ENCODE measurements around the gene MCRIP2.

MCRIP2 gene

GRCh38 chr16:608019-608418 is 33.6 kb upstream of the MCRIP2 start:
- no peak overlapping the region for H3K4me3 Mint-ChIP-seq
- H3K4me1 Mint-ChIP-seq: peaks cover 40% of the 10 kb centered on the region
- ATAC-seq: peak; percentile 79
- H3K9me3 Mint-ChIP-seq: no peaks in the 10 kb centered on the region
- peaks cover 5% of the 10 kb centered on the region for H3K36me3 Mint-ChIP-seq
- no peak overlapping the region for H3K27ac Mint-ChIP-seq
- no peak for DNase-seq (ENCODE audit: low spot score in 2 of 2)

GRCh38 chr16:609316-609715 is 32.3 kb upstream of the MCRIP2 start:
- H3K27ac Mint-ChIP-seq: peak overlapping the region; percentile 86
- H3K4me1 Mint-ChIP-seq: peaks cover 31% of the 10 kb centered on the region
- no peak overlapping the region for H3K4me3 Mint-ChIP-seq
- peaks cover 5% of the 10 kb centered on the region for H3K36me3 Mint-ChIP-seq
- DNase-seq (ENCODE audit: low spot score in 2 of 2): no peak
- ATAC-seq: no peak
- H3K9me3 Mint-ChIP-seq: no peaks in the 10 kb centered on the region

- H3K27ac Mint-ChIP-seq: no peak overlapping the region
Measured at GRCh38 chr16:609984-610383, 31.6 kb upstream of the MCRIP2 start.

DNA sequence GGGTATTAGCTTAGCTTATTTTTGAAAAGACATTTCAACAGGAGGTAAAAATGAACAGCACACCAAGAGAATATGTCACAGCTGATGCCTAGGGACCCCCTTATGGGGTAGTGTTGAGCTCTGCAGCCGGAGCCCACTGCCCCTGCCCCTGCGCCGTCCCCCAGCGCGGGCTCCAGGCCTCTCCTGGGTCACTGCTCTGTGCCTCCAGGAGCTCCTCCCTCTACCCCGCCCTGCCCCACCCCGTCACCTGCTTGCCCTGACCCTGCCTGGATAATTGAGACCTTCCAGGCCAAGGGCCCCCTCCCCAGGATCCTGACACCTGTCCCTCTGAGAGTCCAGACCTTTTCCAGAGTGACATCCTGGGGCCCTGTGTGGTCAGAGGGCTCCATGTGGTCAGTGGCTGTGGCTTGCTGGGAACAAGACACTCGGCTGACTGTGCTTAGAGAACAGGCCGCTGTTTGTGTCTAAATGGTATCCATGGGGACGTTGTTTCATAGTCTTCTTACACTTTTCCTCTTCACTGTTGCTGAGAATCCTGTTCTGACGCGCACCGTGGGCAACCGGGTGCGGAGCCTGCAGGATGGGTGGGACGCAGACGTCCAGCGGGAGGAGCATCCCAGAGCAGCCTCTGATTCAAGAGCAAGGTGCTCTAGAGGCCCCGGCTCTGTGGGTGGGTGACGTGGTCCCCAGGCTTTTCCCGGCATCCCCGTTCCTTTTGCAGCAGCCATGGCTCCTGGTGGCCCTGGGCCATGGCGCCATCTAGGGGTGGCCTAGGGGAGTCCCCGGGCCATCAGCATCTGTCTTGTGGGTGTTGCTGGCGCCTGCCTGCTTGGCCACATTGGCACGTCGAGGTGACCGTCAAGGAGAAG is 30.9 kb upstream of the MCRIP2 start:
- ATAC-seq: peak; percentile 89
- peaks cover 5% of the 10 kb centered on the region for H3K36me3 Mint-ChIP-seq

More at GRCh38 chr16:609984-610383, 31.6 kb upstream of the MCRIP2 start:
- Mint-ChIP-seq H3K4me1 (peaks cover 31% of the 10 kb centered on the region), H3K36me3 (peaks cover 5% of the 10 kb centered on the region), H3K4me3 (no peak overlapping the region), H3K9me3 (no peaks in the 10 kb centered on the region)
- no peak for DNase-seq (ENCODE audit: low spot score in 2 of 2)
- ATAC-seq: no peak

DNA sequence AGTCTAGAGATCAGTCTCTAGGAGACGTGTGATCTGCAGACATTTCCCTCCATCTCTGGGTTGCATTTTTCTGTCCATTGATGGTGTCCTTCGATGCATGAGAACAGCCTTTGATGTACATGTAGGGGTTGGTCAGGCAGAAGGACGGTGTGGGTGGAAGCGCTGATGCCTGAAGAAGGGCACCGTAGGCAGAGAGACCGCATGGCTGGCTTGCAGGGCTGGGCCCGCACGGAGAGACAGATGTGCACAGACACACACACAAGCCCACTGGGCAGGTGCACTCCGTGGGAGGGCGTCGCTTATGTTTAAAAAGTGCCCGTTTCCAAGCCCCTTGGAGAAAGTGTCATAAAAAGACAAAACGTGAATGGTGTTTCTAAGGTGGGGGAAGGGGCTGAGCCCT is 26.5 kb upstream of the MCRIP2 start:
- H3K36me3 Mint-ChIP-seq: peaks cover 5% of the 10 kb centered on the region
- no peak for DNase-seq (ENCODE audit: low spot score in 2 of 2)
- no peak overlapping the region for H3K4me3 Mint-ChIP-seq
- peaks cover 10% of the 10 kb centered on the region for H3K4me1 Mint-ChIP-seq
- ATAC-seq: no peak
- H3K27ac Mint-ChIP-seq: no peak overlapping the region
- H3K9me3 Mint-ChIP-seq: no peaks in the 10 kb centered on the region

More for the DNA sequence above, 30.9 kb upstream of the MCRIP2 start:
- Mint-ChIP-seq H3K9me3 (no peaks in the 10 kb centered on the region), H3K4me3 (no peak overlapping the region), H3K27ac (peak overlapping the region; percentile 78), H3K4me1 (peaks cover 31% of the 10 kb centered on the region)
- peak; percentile 40 to 63 for DNase-seq (ENCODE audit: low spot score in 2 of 2)

DNA sequence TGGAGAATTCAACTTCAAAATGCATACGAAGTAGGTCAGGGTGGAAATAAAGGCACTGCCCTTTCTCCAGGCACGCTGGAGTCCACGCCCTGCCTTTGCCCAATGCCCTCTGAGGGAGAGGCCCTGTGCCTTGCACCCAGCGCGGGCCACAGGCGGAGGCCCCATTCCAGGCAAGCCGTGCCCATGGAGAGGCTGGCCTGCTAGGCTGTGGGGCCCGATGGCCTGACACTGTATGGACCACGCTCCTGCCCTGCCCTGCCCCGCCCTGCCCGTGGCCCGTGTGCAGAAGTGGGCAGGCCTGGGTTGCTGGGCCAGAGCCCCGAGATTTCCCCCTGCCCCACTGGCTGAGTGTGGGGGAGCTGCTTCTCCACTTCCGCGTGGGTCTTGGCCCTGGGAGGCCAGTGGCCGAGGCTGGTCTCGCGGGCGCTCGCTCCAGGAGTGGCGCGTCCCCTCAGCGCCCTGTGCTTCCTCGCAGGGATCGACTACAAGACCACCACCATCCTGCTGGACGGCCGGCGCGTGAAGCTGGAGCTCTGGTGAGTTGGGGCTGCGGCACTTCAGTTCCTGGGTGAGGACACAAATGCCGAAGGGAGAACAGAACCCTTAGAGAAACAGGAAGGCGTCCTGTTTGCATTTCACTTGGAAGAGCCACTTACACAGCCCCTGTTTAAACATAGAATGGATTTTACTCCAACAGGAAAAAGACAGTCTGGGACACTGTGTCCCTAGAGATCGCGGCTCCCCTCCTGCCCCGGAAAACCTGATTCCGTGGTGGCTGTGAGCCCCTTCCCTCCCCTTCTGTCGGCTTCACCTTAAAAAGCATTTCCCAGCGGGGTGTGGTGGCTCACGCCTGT is 24.7 kb upstream of the MCRIP2 start:
- H3K9me3 Mint-ChIP-seq: no peaks in the 10 kb centered on the region
- H3K4me3 Mint-ChIP-seq: no peak overlapping the region
- DNase-seq (ENCODE audit: low spot score in 2 of 2) (no peak), ATAC-seq (no peak)
- H3K36me3 Mint-ChIP-seq: no peaks in the 10 kb centered on the region
- H3K27ac Mint-ChIP-seq: no peak overlapping the region
- no peaks in the 10 kb centered on the region for H3K4me1 Mint-ChIP-seq

- no peak overlapping the region for H3K27ac Mint-ChIP-seq
- no peak for ATAC-seq
- no peaks in the 10 kb centered on the region for H3K9me3 Mint-ChIP-seq
- H3K4me3 Mint-ChIP-seq: no peak overlapping the region
- no peaks in the 10 kb centered on the region for H3K36me3 Mint-ChIP-seq
- DNase-seq (ENCODE audit: low spot score in 2 of 2): no peak
- H3K4me1 Mint-ChIP-seq: no peaks in the 10 kb centered on the region
Measured at GRCh38 chr16:617855-618254, 23.8 kb upstream of the MCRIP2 start.

GRCh38 chr16:619476-620100 is 22.0 kb upstream of the MCRIP2 start:
- ATAC-seq (no peak), DNase-seq (ENCODE audit: low spot score in 2 of 2) (no peak)
- Mint-ChIP-seq H3K9me3 (no peaks in the 10 kb centered on the region), H3K4me3 (no peak overlapping the region), H3K36me3 (no peaks in the 10 kb centered on the region), H3K4me1 (no peaks in the 10 kb centered on the region), H3K27ac (no peak overlapping the region)

DNA sequence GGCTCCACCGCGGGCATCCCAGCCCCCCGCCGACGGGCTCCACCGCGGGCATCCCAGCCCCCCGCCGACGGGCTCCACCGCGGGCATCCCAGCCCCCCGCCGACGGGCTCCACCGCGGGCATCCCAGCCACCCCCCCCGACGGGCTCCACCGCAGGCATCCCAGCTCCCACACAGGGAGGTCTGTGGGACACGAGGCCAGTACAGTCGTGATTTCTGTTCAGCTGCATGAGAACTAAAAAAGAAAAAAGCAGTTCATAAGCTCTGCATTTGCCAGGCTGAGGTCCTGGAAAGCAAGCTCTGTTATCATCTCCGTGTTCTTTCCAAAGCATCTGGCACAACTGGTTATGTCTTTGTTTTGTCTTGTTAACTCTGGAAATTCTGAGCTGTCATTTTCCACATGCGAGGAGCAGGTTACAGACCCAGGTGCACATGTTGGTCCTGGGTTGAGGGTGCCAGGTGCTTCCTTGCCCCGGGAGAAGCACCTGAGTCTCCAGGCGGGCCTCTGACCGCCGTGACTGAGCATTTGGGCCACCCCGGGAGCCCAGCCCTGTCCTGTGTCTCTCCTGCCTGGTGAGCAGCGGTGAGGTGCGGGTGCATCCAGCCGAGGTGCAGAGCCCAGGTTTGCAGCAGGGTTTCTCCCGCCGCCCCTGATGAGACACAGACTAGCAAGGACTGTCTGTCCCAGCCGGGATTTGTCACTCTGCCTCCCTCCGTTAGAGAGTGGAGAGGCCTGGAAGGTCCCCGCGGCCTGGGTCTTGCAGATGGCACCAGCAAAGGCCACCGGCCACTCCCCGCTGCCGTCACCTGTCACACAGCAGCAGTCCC is 20.7 kb upstream of the MCRIP2 start:
- Mint-ChIP-seq H3K36me3 (no peaks in the 10 kb centered on the region), H3K27ac (peak overlapping the region; percentile 13), H3K9me3 (no peaks in the 10 kb centered on the region), H3K4me3 (no peak overlapping the region), H3K4me1 (no peaks in the 10 kb centered on the region)
- ATAC-seq: no peak
- DNase-seq (ENCODE audit: low spot score in 2 of 2): no peak

DNA sequence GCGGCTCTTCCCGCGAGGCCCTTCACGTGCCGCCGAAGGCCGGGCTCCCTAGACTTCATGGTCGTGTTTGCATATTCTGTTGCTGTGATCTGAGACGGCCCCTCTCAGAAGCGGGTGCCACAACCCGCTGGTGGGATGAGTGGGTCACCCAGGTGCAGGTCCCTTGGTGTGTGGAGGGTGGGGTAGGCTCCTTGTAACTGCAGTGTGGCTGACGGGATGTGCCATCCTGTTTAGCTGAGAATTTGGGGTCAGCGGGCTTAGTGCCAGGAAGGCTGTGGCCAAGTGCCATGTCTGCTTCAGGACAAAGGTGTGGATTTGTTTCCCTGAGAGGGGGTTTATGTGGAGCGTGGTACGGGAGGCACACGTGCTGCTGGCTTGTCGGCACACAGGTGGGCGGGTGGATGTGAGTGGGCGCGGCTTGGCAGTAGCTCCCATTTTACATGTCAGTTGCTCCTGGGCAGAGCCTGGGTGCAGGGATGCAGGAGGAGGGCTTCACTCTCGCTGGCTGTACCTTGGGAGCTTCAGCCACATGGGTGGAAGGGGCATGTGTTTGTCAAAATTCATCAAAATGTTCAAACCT is 20.0 kb upstream of the MCRIP2 start:
- ATAC-seq: no peak
- H3K36me3 Mint-ChIP-seq: peaks cover 3% of the 10 kb centered on the region
- peak overlapping the region; percentile 13 for H3K27ac Mint-ChIP-seq
- H3K4me3 Mint-ChIP-seq: no peak overlapping the region
- DNase-seq (ENCODE audit: low spot score in 2 of 2): no peak
- H3K9me3 Mint-ChIP-seq: no peaks in the 10 kb centered on the region
- no peaks in the 10 kb centered on the region for H3K4me1 Mint-ChIP-seq

DNA sequence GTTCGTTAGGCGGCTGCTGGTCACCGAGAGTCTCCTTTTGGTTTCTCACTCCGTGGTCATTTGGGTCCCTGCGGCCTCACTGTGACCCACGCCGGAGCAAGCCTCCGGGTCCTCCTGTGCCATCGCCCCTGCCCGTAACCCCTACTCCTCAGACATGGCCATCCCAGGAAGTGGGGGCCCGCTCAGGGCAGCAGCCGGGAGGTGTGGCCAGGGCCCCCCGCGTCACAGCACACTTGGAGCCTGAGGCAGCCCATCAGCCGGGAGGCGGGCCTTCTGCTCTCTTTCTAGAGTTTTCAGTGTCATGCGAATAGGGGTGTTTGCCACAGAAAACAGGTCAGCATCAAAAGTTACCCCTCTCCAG is 18.7 kb upstream of the MCRIP2 start:
- Mint-ChIP-seq H3K4me1 (no peaks in the 10 kb centered on the region), H3K36me3 (peaks cover 8% of the 10 kb centered on the region), H3K27ac (no peak overlapping the region), H3K4me3 (no peak overlapping the region), H3K9me3 (no peaks in the 10 kb centered on the region)
- ATAC-seq (no peak), DNase-seq (ENCODE audit: low spot score in 2 of 2) (no peak)

DNA sequence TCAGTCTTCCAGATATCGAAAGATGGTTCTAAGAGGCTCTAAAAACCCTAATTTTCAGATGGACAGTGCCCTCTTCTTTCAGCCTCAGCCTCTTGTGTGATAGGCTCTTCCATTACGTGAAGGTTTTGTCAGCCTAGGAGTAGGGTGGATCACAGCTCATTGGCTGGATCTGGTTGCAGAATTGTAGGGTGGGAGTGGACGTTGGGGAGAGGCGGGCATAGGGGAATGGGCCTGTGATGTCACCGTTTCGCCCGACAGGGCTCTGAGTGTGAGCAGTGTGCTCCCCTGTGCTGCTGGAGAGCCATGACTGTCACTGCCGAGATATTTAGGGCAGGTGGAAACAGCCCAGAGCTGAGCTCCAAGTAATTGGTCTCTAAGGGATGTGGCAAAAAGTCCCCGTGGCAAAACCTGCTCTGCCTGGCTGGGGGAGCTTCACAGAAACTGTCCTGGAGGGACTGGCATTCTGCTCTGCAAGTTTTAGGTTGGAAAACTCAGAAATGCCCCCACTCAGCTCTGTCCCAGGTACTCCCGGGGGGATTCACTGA is 17.0 kb upstream of the MCRIP2 start:
- Mint-ChIP-seq H3K4me1 (no peaks in the 10 kb centered on the region), H3K27ac (no peak overlapping the region), H3K4me3 (no peak overlapping the region), H3K36me3 (peaks cover 10% of the 10 kb centered on the region), H3K9me3 (no peaks in the 10 kb centered on the region)
- no peak for ATAC-seq
- no peak for DNase-seq (ENCODE audit: low spot score in 2 of 2)

DNA sequence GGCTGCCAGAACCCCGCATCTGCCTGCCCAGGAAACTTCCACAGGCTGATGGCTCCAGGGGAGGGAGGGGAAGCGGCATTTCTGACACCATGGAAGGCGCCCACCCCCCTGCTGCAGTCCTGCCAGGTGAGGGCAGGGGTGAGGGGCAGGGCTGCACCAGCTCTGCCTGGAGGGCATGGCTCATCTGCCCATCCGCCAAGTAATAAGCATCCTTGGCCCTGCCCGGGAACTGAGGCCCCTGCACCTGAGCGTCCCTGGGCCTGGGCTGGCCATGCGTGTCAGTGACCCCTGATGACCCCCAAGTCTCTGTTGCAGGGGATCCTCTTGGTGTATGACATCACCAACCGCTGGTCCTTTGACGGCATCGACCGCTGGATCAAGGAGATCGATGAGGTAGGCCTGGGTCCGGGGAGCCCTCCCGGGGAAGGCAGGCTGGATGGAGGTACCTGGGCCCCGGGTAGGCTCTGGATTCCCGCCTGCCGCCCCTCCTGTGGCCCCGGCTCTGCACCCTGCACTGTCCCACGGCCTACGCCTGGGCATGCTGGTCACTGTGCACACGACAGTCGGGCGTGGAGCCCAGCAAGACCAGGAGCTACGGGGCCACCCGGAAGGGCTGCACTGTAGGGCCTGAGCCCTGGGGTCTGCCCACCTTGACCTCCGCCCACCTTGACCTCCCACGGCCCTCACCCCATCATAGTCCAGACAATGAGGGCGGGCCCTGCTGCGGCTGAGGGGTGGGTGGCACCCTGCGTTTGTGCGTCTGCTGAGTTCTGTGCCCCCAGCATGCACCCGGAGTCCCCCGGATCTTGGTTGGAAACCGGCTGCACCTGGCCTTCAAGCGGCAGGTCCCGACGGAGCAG is 16.3 kb upstream of the MCRIP2 start:
- no peaks in the 10 kb centered on the region for H3K4me1 Mint-ChIP-seq
- H3K36me3 Mint-ChIP-seq: peaks cover 10% of the 10 kb centered on the region
- H3K27ac Mint-ChIP-seq: no peak overlapping the region
- no peaks in the 10 kb centered on the region for H3K9me3 Mint-ChIP-seq
- no peak overlapping the region for H3K4me3 Mint-ChIP-seq
- DNase-seq (ENCODE audit: low spot score in 2 of 2): no peak
- ATAC-seq: no peak

Data from stimulated activated effector memory CD8-positive, alpha-beta T cell treated with anti-CD3 and anti-CD28 coated beads, Interleukin-12 subunit alpha, Interleukin-12 subunit beta, amount 100 ng/mL, for 72 hours (primary cell).